GM18499 (cell line): Measurements from ENCODE around the gene EIF5A2.

Experiments used
- ATAC-seq: cut with Tn5 transposase; IDR thresholded peaks from one replicate; pipeline ENCODE4 v1.9.1; 2021; ENCODE audit warnings: moderate number of reproducible peaks; ENCODE audit not compliant: insufficient read depth, unreplicated experiment

The EIF5A2 gene

DNA sequence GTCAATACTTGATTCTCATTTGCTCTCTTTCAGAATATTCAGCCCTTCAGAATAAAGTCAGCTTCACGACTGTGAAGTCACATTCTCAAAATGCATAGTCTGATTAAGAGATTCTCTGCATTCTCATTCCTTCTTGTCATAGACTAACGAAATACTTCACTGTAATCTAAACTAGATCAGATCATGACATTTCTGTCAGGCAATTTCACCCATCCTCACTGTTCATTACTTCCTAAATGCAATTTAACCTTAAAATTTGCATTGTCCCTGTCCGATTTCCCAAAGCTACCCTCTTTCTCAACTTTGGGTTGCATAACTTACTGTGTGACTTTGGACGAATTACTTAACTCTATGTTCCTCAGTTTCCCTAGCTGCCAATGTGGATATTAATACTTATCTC is 44.6 kb downstream of the EIF5A2 start:
- no peak for ATAC-seq

- no peak for ATAC-seq
Measured at GRCh38 chr3:170862618-170863374, 45.6 kb downstream of the EIF5A2 start.

GRCh38 chr3:170858599-170858998 is 49.8 kb downstream of the EIF5A2 start:
- ATAC-seq: no peak

DNA sequence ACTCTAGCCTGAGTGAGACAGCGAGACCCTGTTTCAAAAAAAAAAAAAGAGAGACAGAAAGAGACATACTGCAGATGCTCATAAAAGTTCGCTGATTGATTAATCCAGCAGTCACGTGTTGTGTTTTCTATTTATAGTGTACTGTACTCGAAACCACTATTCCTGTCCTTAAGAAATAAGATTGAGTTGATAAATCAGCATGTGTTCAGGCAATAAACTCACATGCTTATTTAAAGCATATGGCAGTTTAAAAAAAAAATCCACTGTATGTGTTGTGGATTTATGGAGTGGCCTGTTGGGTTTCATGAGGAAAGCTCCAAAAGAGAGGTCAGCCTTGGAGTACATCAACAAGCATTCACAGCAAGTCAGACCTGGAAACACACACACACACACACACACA is 56.1 kb downstream of the EIF5A2 start:
- ATAC-seq: no peak

DNA sequence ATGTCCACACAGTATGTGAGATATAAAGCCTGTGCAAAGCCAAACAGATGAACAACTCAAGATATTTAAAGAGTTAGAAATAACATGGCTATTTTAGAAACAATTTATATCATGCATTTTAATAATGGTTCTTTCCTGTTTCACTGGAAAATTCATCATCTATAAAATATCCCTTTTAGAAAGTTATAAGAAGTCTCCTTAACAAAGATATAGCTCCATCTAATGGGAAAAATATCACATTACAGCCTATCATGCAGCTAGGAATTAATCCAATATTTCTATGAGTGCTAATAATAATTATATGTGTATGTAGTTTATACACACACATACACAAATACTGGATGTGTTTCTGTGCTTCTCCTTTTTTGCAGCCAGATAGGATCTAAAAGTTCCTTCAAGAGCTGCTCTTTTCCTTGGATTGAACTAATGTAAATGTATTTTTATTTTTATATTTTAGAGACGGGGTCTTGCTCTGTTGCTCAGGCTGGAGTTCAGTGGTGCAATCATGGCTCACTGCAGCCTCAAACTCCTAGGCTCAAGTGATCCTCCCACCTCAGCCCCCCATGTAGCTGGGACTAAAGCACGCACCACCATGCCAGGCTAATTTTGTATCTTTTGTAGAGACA is 60.0 kb downstream of the EIF5A2 start:
- ATAC-seq: no peak

GRCh38 chr3:170844377-170844776 is 64.1 kb downstream of the EIF5A2 start:
- no peak for ATAC-seq

- no peak for ATAC-seq
Measured at GRCh38 chr3:170840291-170840859, 68.1 kb downstream of the EIF5A2 start.

GRCh38 chr3:170839518-170840100 is 68.8 kb downstream of the EIF5A2 start:
- no peak for ATAC-seq
